Measurements from ENCODE around the gene ZFC3H1. TPM values are rescaled to one million over a fixed set of nuclear protein-coding genes. Genes with fewer than 3 reads are reported as not detected.
A peak's percentile ranks its signal among the peaks of the same experiment; 100 is the strongest.

The ZFC3H1 gene
- total RNA-seq, 1 experiment from 2014 or later, result 11.8 TPM

DNA sequence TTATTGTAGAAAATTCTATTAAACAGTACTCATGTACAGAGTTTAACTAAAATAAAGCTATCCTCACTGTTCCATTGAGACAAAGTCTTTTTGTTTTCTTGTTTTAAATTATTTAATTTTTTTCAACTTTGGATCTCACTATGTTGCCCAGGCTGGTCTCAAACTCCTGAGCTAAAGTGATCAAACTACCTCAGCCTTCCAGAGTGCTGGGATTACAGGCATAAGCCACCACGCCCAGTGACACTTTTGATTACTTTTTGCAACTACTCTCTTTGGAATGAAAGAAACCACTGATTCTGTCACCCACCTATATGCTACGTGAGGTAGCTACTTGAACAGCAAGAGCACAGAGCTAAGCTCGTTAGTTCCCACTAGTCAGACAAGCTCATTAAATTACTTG lies 17.1 kb downstream of the ZFC3H1 start:
- in situ Hi-C loops (cut with HindIII; ENCODE audit: low sequenced_read_pairs), result no loop called here
- no peak for DNase-seq (ENCODE audit: low spot score)

- in situ Hi-C loops (cut with HindIII; ENCODE audit: low sequenced_read_pairs), result no loop called here
- DNase-seq (ENCODE audit: low spot score), result no peak
Measured at GRCh38 chr12:71645268-71645667, 18.4 kb downstream of the ZFC3H1 start.

- in situ Hi-C loops (cut with HindIII; ENCODE audit: low sequenced_read_pairs), result no loop called here
- DNase-seq (ENCODE audit: low spot score), result no peak
Measured at GRCh38 chr12:71642264-71642663, 21.4 kb downstream of the ZFC3H1 start.

- DNase-seq (ENCODE audit: low spot score), result no peak
- in situ Hi-C loops (cut with HindIII; ENCODE audit: low sequenced_read_pairs), result no loop called here
Measured at GRCh38 chr12:71641390-71641789, 22.3 kb downstream of the ZFC3H1 start.

DNA sequence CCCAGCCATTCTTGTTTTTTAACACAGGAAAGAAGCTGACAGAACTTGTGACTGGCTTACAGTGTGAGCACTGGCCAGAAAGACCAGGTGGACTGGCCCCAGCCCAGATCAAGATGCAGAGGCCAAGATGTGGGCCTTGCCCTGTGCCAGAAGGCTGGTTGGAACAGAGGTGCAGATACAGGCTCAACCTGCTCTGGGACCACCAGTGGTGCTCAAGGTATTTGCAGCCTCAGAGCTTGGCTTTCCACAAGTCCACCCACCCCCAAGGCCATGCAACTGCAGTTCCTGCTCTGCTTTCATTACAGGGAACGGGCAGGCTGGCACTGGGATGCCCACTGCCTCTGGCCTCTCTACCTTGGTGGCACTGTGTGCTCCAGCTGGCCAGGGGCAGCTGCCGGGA lies 23.3 kb downstream of the ZFC3H1 start:
- in situ Hi-C loops (cut with HindIII; ENCODE audit: low sequenced_read_pairs), result no loop called here
- DNase-seq (ENCODE audit: low spot score), result peak; percentile 10

GRCh38 chr12:71639341-71639760 lies 24.3 kb downstream of the ZFC3H1 start:
- peak; percentile 9 for DNase-seq (ENCODE audit: low spot score)

GRCh38 chr12:71638499-71638898 lies 25.1 kb downstream of the ZFC3H1 start:
- in situ Hi-C loops (cut with HindIII; ENCODE audit: low sequenced_read_pairs), result no loop called here
- no peak for DNase-seq (ENCODE audit: low spot score)

More at GRCh38 chr12:71639341-71639760, 24.3 kb downstream of the ZFC3H1 start:
- in situ Hi-C loops (cut with HindIII; ENCODE audit: low sequenced_read_pairs), result no loop called here

GRCh38 chr12:71636704-71637115 lies 26.9 kb downstream of the ZFC3H1 start:
- in situ Hi-C loops (cut with HindIII; ENCODE audit: low sequenced_read_pairs), result no loop called here
- peak; percentile 70 for DNase-seq (ENCODE audit: low spot score)

DNA sequence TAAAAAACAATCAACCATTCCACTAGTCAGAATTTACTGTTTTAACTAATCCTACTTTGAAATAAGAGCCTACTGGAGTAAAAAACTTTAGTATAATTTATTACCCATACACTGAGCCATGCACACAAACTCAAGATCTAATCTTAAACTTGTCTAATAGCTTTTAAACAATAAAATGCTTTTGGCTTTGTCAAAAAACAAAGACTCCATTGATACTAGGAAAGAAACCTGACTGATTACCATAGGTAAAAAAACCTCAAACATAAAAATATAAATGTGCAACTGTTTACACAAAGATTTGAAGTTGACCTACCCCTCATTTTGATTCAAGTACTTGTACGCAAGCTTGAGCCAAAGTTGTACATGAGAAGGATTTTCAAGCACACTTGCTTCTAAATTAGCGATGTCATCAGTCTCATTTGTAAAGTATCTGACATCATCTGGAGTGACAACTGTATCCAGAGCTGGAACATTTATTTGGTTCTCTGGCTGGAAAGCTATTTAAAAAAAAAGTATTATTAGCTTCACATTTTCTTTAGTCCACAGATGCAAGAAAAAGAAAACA lies 36.1 kb downstream of the ZFC3H1 start:
- no peak for DNase-seq (ENCODE audit: low spot score)
- in situ Hi-C loops (cut with HindIII; ENCODE audit: low sequenced_read_pairs), result no loop called here

DNA sequence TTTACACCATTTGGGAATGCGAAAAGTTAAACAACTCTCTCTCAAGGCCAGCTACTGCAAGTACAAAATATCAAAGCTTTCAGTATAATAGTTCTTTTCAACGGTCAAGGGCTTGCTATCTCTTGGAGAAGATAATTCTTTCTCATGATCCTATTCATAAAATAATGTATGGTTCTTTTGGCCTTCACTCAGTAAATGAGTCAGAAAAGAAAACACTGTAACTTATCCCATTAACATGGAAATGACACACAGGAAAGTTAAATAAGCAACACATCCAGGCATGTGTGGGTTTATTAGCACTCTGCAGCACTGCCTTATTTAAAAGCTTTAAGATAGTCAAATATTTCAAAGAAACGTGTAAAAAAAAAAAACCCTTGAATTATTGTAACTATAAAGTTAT lies 36.9 kb downstream of the ZFC3H1 start:
- in situ Hi-C loops (cut with HindIII; ENCODE audit: low sequenced_read_pairs), result no loop called here

DNA sequence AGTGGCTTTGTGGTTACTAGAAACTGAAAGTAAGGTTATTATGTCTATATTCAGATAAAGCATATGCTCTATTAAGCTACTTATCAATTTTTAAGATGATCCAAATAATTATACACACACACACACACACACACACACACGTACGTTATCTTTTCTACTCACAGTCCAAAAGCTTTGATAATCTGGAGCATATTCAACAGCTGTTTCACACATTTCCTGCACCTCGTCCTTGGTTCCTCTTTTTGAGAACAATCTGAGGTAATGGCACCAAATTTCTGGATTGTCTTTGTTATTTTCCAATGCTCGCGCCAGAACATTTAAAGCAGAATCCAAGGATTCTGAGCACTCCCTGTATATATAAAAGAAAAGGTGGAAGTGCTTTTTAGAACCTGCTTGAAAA lies 37.5 kb downstream of the ZFC3H1 start:
- in situ Hi-C loops (cut with HindIII; ENCODE audit: low sequenced_read_pairs), result no loop called here

More for the DNA sequence above, 36.9 kb downstream of the ZFC3H1 start:
- DNase-seq (ENCODE audit: low spot score), result no peak

GRCh38 chr12:71625476-71625875 lies 38.2 kb downstream of the ZFC3H1 start:
- in situ Hi-C loops (cut with HindIII; ENCODE audit: low sequenced_read_pairs), result no loop called here
- no peak for DNase-seq (ENCODE audit: low spot score)

More for the DNA sequence above, 37.5 kb downstream of the ZFC3H1 start:
- DNase-seq (ENCODE audit: low spot score), result no peak

DNA sequence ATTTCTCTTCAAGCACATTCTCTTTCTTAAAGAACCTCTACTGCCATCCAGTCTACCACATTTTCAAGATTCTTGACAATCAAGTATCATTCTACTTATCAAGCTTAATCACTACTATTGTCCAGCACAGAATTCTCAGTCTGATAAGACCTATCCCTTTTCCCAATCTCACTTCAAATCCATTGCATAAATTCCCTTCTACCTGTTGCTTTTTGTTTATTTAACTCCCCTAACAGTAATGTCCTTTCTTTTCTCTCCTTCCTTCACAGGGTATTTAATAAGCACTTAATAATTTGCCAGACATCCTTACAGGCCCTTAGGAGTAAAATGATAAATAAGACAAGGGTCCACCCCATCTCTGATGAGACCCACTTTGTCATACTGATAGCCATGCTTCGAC lies 41.7 kb downstream of the ZFC3H1 start:
- in situ Hi-C loops (cut with HindIII; ENCODE audit: low sequenced_read_pairs), result no loop called here
- no peak for DNase-seq (ENCODE audit: low spot score)

- in situ Hi-C loops (cut with HindIII; ENCODE audit: low sequenced_read_pairs), result no loop called here
- DNase-seq (ENCODE audit: low spot score), result no peak
Measured at GRCh38 chr12:71610031-71610795, 53.4 kb downstream of the ZFC3H1 start.

DNA sequence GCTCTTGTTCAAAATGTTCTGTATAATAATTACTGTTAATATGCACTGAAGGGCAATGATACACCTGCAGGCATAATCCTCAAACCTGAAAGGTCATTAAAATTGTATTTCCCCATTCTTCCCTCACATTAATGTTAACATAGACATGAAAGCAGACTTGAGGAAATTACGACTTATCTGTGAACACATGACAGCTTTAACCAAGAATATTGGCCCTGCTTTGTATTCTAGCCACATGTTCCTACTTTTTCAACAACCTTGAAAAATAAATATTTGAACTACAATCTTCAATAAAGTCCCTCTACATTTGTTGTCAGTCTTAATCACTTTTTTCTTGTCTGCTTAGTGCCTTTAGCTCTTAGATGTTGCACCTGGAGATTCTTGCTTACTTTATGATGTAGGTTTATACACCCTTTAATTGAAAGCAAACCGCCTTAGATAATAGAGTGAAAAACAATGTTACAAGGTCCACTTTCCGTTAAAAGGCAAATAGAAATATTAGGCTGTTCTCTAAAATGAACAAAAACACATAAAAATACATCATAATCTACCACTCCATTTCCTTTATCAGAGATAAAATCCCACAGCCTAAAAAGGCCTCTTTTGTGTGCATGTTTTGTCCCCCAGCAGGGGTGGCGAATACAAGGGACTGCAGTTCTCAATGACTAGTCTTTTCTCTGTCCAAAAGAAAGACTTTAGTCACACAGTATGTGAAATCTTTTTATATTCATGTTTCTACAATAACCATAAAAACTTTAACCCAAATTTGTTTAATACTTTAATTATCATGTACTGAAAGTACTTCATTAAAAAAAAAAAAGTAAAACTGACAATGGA lies 55.9 kb downstream of the ZFC3H1 start:
- no peak for DNase-seq (ENCODE audit: low spot score)
- in situ Hi-C loops (cut with HindIII; ENCODE audit: low sequenced_read_pairs), result no loop called here

- DNase-seq (ENCODE audit: low spot score), result no peak
- in situ Hi-C loops (cut with HindIII; ENCODE audit: low sequenced_read_pairs), result no loop called here
Measured at GRCh38 chr12:71605039-71605438, 58.6 kb downstream of the ZFC3H1 start.

GRCh38 chr12:71602761-71603577 lies 60.7 kb downstream of the ZFC3H1 start:
- in situ Hi-C loops (cut with HindIII; ENCODE audit: low sequenced_read_pairs), result no loop called here
- DNase-seq (ENCODE audit: low spot score), result no peak

GRCh38 chr12:71601546-71601945 lies 62.1 kb downstream of the ZFC3H1 start:
- no peak for DNase-seq (ENCODE audit: low spot score)
- in situ Hi-C loops (cut with HindIII; ENCODE audit: low sequenced_read_pairs), result no loop called here

DNA sequence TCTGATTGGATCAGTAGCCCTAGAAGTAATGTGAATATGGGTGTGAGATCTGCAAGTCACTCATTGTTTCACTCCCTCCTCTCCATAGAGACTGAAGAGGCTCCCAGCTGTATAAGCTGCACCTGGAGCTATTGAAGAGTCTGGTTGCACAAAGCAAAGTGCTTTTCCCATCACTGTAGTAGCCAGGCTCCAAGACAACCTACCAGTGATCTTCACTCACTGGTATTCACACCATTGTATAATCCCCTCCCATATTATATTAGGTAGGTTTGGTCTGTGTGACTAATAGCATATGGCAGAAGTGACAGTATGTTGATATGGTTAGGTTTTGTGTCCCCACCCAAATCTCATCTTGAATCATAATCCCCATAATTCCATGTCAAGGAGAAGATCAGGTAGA lies 64.4 kb downstream of the ZFC3H1 start:
- no peak for DNase-seq (ENCODE audit: low spot score)
- in situ Hi-C loops (cut with HindIII; ENCODE audit: low sequenced_read_pairs), result no loop called here

All from G401 (cell line).